ENCODE measurements around the gene ADAMTS5. TPM values are rescaled to one million over a fixed set of nuclear protein-coding genes. Genes with fewer than 3 reads are reported as not detected.

Gene ADAMTS5
- total RNA-seq, 1 experiment from 2014 or later = not detected

DNA sequence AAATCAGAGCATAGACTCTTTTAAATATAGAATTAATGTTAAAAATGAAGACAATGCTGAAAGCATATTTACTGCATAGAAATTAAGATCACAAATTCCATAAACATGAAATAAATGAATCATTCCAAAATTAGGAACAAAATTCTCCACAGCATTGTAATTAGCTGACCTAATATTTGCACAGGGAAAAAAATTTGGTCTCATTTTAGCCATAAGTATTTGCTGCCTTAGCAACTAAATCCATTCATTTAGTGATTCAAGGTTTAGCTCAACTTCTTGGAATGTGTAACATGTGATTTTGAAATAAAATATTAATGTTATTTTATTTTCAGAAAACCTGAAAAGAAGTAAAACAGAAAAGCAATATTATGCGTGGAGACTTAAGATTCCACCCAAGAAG, 25.5 kb downstream of the ADAMTS5 start:
- Histone ChIP-seq H3K27ac (no peak overlapping the region), H3K9me3 (ENCODE audit: insufficient read depth, low read depth) (no peaks in the 10 kb centered on the region), H3K4me1 (replicated peaks; ENCODE audit: insufficient read depth) (no peaks in the 10 kb centered on the region), H3K36me3 (ENCODE audit: low read depth) (no peaks in the 10 kb centered on the region), H3F3A (ENCODE audit: insufficient read depth, low read depth) (no peaks in the 10 kb centered on the region), H3K4me3 (no peak overlapping the region), H4K20me1 (ENCODE audit: insufficient read depth) (no peaks in the 10 kb centered on the region), H3K79me2 (ENCODE audit: low read depth) (no peaks in the 10 kb centered on the region), H3K27me3 (ENCODE audit: insufficient read depth, low read depth) (no peaks in the 10 kb centered on the region), H2AFZ (no peak overlapping the region), H3K4me2 (no peak overlapping the region), H3K9me2 (ENCODE audit: insufficient read depth) (no peaks in the 10 kb centered on the region)
- POLR2A ChIA-PET (ENCODE audit: unreplicated experiment) = no interaction called here
- TF ChIP-seq EZH2 (IDR thresholded peaks at IDR 0.05; ENCODE audit: low read depth) = no peak
- TF ChIP-seq, protein P1, sequence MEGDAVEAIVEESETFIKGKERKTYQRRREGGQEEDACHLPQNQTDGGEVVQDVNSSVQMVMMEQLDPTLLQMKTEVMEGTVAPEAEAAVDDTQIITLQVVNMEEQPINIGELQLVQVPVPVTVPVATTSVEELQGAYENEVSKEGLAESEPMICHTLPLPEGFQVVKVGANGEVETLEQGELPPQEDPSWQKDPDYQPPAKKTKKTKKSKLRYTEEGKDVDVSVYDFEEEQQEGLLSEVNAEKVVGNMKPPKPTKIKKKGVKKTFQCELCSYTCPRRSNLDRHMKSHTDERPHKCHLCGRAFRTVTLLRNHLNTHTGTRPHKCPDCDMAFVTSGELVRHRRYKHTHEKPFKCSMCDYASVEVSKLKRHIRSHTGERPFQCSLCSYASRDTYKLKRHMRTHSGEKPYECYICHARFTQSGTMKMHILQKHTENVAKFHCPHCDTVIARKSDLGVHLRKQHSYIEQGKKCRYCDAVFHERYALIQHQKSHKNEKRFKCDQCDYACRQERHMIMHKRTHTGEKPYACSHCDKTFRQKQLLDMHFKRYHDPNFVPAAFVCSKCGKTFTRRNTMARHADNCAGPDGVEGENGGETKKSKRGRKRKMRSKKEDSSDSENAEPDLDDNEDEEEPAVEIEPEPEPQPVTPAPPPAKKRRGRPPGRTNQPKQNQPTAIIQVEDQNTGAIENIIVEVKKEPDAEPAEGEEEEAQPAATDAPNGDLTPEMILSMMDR (conservative IDR thresholded peaks at IDR 0.05) = no peak
- intact Hi-C loops (cut with micrococcal nuclease; ENCODE audit: unreplicated experiment) = no loop called here
- DNase-seq = no peak
- CTCF ChIA-PET = no interaction called here
- BruUV-seq (replicated peaks) = no TSS peak

DNA sequence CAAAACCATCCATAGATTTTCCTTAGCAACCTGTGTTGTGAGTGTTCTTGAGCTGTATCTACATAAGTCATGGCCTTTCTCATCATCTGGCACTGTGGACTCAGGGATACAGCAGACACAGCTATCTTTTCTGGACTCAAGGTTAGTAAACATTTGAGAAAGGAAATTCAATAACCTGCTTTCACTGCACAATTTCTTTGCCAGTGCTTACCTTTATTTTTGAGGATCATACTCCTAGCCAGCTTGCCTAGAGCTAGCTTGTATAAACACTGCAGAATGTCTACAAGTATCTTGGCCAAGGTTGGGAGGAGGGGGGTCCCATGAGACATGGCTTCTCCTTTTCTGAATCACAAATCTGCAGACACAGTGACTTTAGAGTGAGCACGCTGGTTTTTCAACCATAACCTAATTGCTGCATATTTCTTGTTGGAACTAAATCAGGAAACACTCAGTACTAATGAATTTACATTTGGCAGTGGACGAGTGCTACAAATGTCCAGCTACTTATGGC, 27.2 kb downstream of the ADAMTS5 start:
- Histone ChIP-seq H3K4me3 (no peak overlapping the region), H3K4me1 (replicated peaks; ENCODE audit: insufficient read depth) (no peaks in the 10 kb centered on the region), H3K79me2 (ENCODE audit: low read depth) (no peaks in the 10 kb centered on the region), H3F3A (ENCODE audit: insufficient read depth, low read depth) (no peaks in the 10 kb centered on the region), H3K27me3 (ENCODE audit: insufficient read depth, low read depth) (no peaks in the 10 kb centered on the region), H3K36me3 (ENCODE audit: low read depth) (no peaks in the 10 kb centered on the region), H2AFZ (no peak overlapping the region), H3K4me2 (no peak overlapping the region), H3K9me2 (ENCODE audit: insufficient read depth) (no peaks in the 10 kb centered on the region), H3K9me3 (ENCODE audit: insufficient read depth, low read depth) (no peaks in the 10 kb centered on the region), H3K27ac (no peak overlapping the region), H4K20me1 (ENCODE audit: insufficient read depth) (no peaks in the 10 kb centered on the region)
- no peak for DNase-seq
- ChIA-PET POLR2A (ENCODE audit: unreplicated experiment) (no interaction called here), CTCF (interaction anchor here (0.6 kb wide), 1 partner anchor 1827 kb away, joined by 5 read pairs; no protein-coding TSS in a partner anchor)
- BruUV-seq (replicated peaks) = no TSS peak
- intact Hi-C loops (cut with micrococcal nuclease; ENCODE audit: unreplicated experiment) = no loop called here
- TF ChIP-seq, protein P1 (conservative IDR thresholded peaks at IDR 0.05) = no peak
- no peak for TF ChIP-seq EZH2 (IDR thresholded peaks at IDR 0.05; ENCODE audit: low read depth)

GRCh38 chr21:26936641-26937040, 30.2 kb downstream of the ADAMTS5 start:
- no peaks in the 10 kb centered on the region for H4K20me1 ChIP-seq (ENCODE audit: insufficient read depth)
- H3K79me2 ChIP-seq (ENCODE audit: low read depth) = no peaks in the 10 kb centered on the region
- intact Hi-C loops (cut with micrococcal nuclease; ENCODE audit: unreplicated experiment) = no loop called here
- H2AFZ ChIP-seq = no peak overlapping the region
- no peaks in the 10 kb centered on the region for H3K36me3 ChIP-seq (ENCODE audit: low read depth)
- H3K27ac ChIP-seq = no peak overlapping the region
- BruUV-seq (replicated peaks) = no TSS peak
- H3K9me2 ChIP-seq (ENCODE audit: insufficient read depth) = no peaks in the 10 kb centered on the region
- no peaks in the 10 kb centered on the region for H3K9me3 ChIP-seq (ENCODE audit: insufficient read depth, low read depth)
- POLR2A ChIA-PET (ENCODE audit: unreplicated experiment) = no interaction called here
- H3K4me3 ChIP-seq = no peak overlapping the region
- H3K4me1 ChIP-seq (replicated peaks; ENCODE audit: insufficient read depth) = no peaks in the 10 kb centered on the region
- H3K27me3 ChIP-seq (ENCODE audit: insufficient read depth, low read depth) = no peaks in the 10 kb centered on the region
- DNase-seq = no peak
- H3K4me2 ChIP-seq = no peak overlapping the region
- CTCF ChIA-PET = no interaction called here
- H3F3A ChIP-seq (ENCODE audit: insufficient read depth, low read depth) = no peaks in the 10 kb centered on the region
- TF ChIP-seq EZH2 (IDR thresholded peaks at IDR 0.05; ENCODE audit: low read depth) = no peak
- TF ChIP-seq, protein P1 (conservative IDR thresholded peaks at IDR 0.05) = no peak
